ENCODE measurements around the gene TH.
A peak's percentile ranks its signal among the peaks of the same experiment; 100 is the strongest.
"Not testable (repeated sequence)": the region's sequence is repeated elsewhere in the genome, so short reads cannot be mapped to it uniquely, and the experiment has no call there.

The TH gene

GRCh38 chr11:2197771-2198520 is 26.3 kb upstream of the TH start:
- FAIRE-seq (no peak), DNase-seq (ENCODE audit: extremely low spot score, insufficient read length, low read depth) (no peak)

- DNase-seq (ENCODE audit: extremely low spot score, insufficient read length, low read depth) (peak; percentile 50), FAIRE-seq (peak; percentile 72)
Observed at GRCh38 chr11:2196970-2197770, 25.6 kb upstream of the TH start.

- DNase-seq (ENCODE audit: extremely low spot score, insufficient read length, low read depth), result no peak
- no peak for FAIRE-seq
Observed at GRCh38 chr11:2195756-2196088, 24.1 kb upstream of the TH start.

- FAIRE-seq, result no peak
- peak; percentile 32 for DNase-seq (ENCODE audit: extremely low spot score, insufficient read length, low read depth)
Observed at GRCh38 chr11:2194877-2195755, 23.5 kb upstream of the TH start.

GRCh38 chr11:2193888-2194595 is 22.4 kb upstream of the TH start:
- not testable (repeated sequence) for DNase-seq (ENCODE audit: extremely low spot score, insufficient read length, low read depth); FAIRE-seq

- FAIRE-seq, result no peak
- no peak for DNase-seq (ENCODE audit: extremely low spot score, insufficient read length, low read depth)
Observed at GRCh38 chr11:2193099-2193887, 21.7 kb upstream of the TH start.

- FAIRE-seq, result no peak
- no peak for DNase-seq (ENCODE audit: extremely low spot score, insufficient read length, low read depth)
Observed at GRCh38 chr11:2192435-2192834, 20.8 kb upstream of the TH start.

GRCh38 chr11:2191883-2192282 is 20.3 kb upstream of the TH start:
- FAIRE-seq (no peak), DNase-seq (ENCODE audit: extremely low spot score, insufficient read length, low read depth) (no peak)

GRCh38 chr11:2190657-2191471 is 19.2 kb upstream of the TH start:
- no peak for FAIRE-seq
- no peak for DNase-seq (ENCODE audit: extremely low spot score, insufficient read length, low read depth)

- DNase-seq (ENCODE audit: extremely low spot score, insufficient read length, low read depth) (no peak), FAIRE-seq (no peak)
Observed at GRCh38 chr11:2189938-2190656, 18.5 kb upstream of the TH start.

GRCh38 chr11:2188745-2189144 is 17.1 kb upstream of the TH start:
- DNase-seq (ENCODE audit: extremely low spot score, insufficient read length, low read depth) (no peak), FAIRE-seq (no peak)

- DNase-seq (ENCODE audit: extremely low spot score, insufficient read length, low read depth), result no peak
- peak; percentile 73 for FAIRE-seq
Observed at GRCh38 chr11:2187280-2187707, 15.7 kb upstream of the TH start.

- no peak for DNase-seq (ENCODE audit: extremely low spot score, insufficient read length, low read depth)
- FAIRE-seq, result no peak
Observed at GRCh38 chr11:2186669-2187279, 15.2 kb upstream of the TH start.

- FAIRE-seq, result no peak
- DNase-seq (ENCODE audit: extremely low spot score, insufficient read length, low read depth), result no peak
Observed at GRCh38 chr11:2185324-2186085, 13.9 kb upstream of the TH start.

GRCh38 chr11:2182692-2183474 is 11.3 kb upstream of the TH start:
- FAIRE-seq (no peak), DNase-seq (ENCODE audit: extremely low spot score, insufficient read length, low read depth) (no peak)

- DNase-seq (ENCODE audit: extremely low spot score, insufficient read length, low read depth), result no peak
- no peak for FAIRE-seq
Observed at GRCh38 chr11:2182075-2182474, 10.5 kb upstream of the TH start.

All from GM18507 (cell line).